ENCODE data around the gene EIF4E1B. TPM values are rescaled to one million over a fixed set of nuclear protein-coding genes. Genes with fewer than 3 reads are reported as not detected.

Gene EIF4E1B
- polyA plus RNA-seq, 1 donor from 2014 or later, result 0.82 TPM

GRCh38 chr5:176583076-176583475 is 47.4 kb upstream of the EIF4E1B start:
- Histone ChIP-seq H3K36me3 (ENCODE audit: insufficient read depth, low read length) (no peaks in the 10 kb centered on the region), H3K9me2 (ENCODE audit: insufficient read depth, low read length) (no peaks in the 10 kb centered on the region), H3K9me3 (ENCODE audit: low read length) (peaks cover 2% of the 10 kb centered on the region), H3K27ac (ENCODE audit: low read length) (no peak overlapping the region), H3K4me3 (ENCODE audit: low read length) (no peak overlapping the region), H3K27me3 (ENCODE audit: insufficient read depth, low read depth, low read length) (no peaks in the 10 kb centered on the region), H4K20me1 (ENCODE audit: insufficient read depth) (no peaks in the 10 kb centered on the region), H3K4me2 (ENCODE audit: low read length) (no peak overlapping the region), H3K9ac (ENCODE audit: low read length) (no peak overlapping the region), H3K79me2 (replicated peaks; ENCODE audit: insufficient read depth, low read length) (no peaks in the 10 kb centered on the region), H2AFZ (ENCODE audit: low read depth, low read length) (no peak overlapping the region), H3F3A (ENCODE audit: insufficient read depth, low read length, poor library complexity, severe bottlenecking) (no peaks in the 10 kb centered on the region)
- TF ChIP-seq RAD21 (conservative IDR thresholded peaks at IDR 0.05) (no peak), MXI1 (conservative IDR thresholded peaks at IDR 0.05; ENCODE audit: poor library complexity, severe bottlenecking) (no peak), CTCF (IDR thresholded peaks at IDR 0.05; ENCODE audit: poor library complexity, severe bottlenecking) (no peak), EP300 (conservative IDR thresholded peaks at IDR 0.05; ENCODE audit: poor library complexity, severe bottlenecking) (no peak), SMC3 (conservative IDR thresholded peaks at IDR 0.05; ENCODE audit: poor library complexity) (no peak), EZH2 (IDR thresholded peaks at IDR 0.05; ENCODE audit: borderline replicate concordance, insufficient read depth, low read length, poor library complexity, severe bottlenecking) (no peak), TAF1 (IDR thresholded peaks at IDR 0.05; ENCODE audit: low read depth) (no peak), POLR2AphosphoS5 (IDR thresholded peaks at IDR 0.05) (no peak), REST (IDR thresholded peaks at IDR 0.05; ENCODE audit: borderline replicate concordance) (no peak)

GRCh38 chr5:176587398-176587797 is 43.1 kb upstream of the EIF4E1B start:
- Histone ChIP-seq H3K79me2 (replicated peaks; ENCODE audit: insufficient read depth, low read length) (no peaks in the 10 kb centered on the region), H3K9me3 (ENCODE audit: low read length) (peaks cover 2% of the 10 kb centered on the region), H3K9ac (ENCODE audit: low read length) (no peak overlapping the region), H3K4me2 (ENCODE audit: low read length) (no peak overlapping the region), H3K27ac (ENCODE audit: low read length) (no peak overlapping the region), H3K36me3 (ENCODE audit: insufficient read depth, low read length) (peaks cover 6% of the 10 kb centered on the region), H3F3A (ENCODE audit: insufficient read depth, low read length, poor library complexity, severe bottlenecking) (no peaks in the 10 kb centered on the region), H3K9me2 (ENCODE audit: insufficient read depth, low read length) (no peaks in the 10 kb centered on the region), H4K20me1 (ENCODE audit: insufficient read depth) (no peaks in the 10 kb centered on the region), H2AFZ (ENCODE audit: low read depth, low read length) (no peak overlapping the region), H3K27me3 (ENCODE audit: insufficient read depth, low read depth, low read length) (no peaks in the 10 kb centered on the region), H3K4me3 (ENCODE audit: low read length) (no peak overlapping the region)
- no peak for TF ChIP-seq SMC3 (conservative IDR thresholded peaks at IDR 0.05; ENCODE audit: poor library complexity)
- TF ChIP-seq POLR2AphosphoS5 (IDR thresholded peaks at IDR 0.05), result no peak
- no peak for TF ChIP-seq TAF1 (IDR thresholded peaks at IDR 0.05; ENCODE audit: low read depth)
- no peak for TF ChIP-seq EP300 (conservative IDR thresholded peaks at IDR 0.05; ENCODE audit: poor library complexity, severe bottlenecking)
- no peak for TF ChIP-seq REST (IDR thresholded peaks at IDR 0.05; ENCODE audit: borderline replicate concordance)
- TF ChIP-seq MXI1 (conservative IDR thresholded peaks at IDR 0.05; ENCODE audit: poor library complexity, severe bottlenecking), result no peak

All from neural cell (in vitro differentiated cells).